Prostate gland (tissue), 2 donors: ENCODE data around the gene CR1. TPM values are rescaled to one million over a fixed set of nuclear protein-coding genes. Genes with fewer than 3 reads are reported as not detected.
"Not testable (repeated sequence)": the region's sequence is repeated elsewhere in the genome, so short reads cannot be mapped to it uniquely, and the experiment has no call there.

ENCODE experiments used
- DNase-seq: peaks from one replicate; pipeline ENCODE4 v3.0.0-alpha.2; 2019; ENCODE audit warnings: low spot score
- H3K27ac ChIP-seq, 2 donors: fragments of 200-600 bp; sonication (generic); 2 replicates each; pipeline ENCODE4 v1.5.1; 2017 to 2019
- H3K27me3 ChIP-seq: fragments of 200-600 bp; sonication (generic); replicated peaks from 2 replicates; pipeline ENCODE4 v1.5.1; 2019; ENCODE audit not compliant: insufficient read depth
- H3K36me3 ChIP-seq, 2 donors: fragments of 200-600 bp; sonication (generic); 1 replicate in 1 of 2; 2 replicates in 1 of 2; pipeline versions ENCODE4 v1.5.1 to v1.8.1; 2017 to 2019
- H3K4me1 ChIP-seq: fragments of 200-600 bp; sonication (generic); replicated peaks from 2 replicates; pipeline ENCODE4 v1.5.1; 2019
- H3K4me3 ChIP-seq, 2 donors: fragments of 200-600 bp; sonication (generic); 2 replicates each; pipeline ENCODE4 v1.5.1; 2017 to 2019
- H3K9me3 ChIP-seq: fragments of 200-600 bp; sonication (generic); 2 replicates; pipeline ENCODE4 v1.5.1; 2017
- CTCF ChIP-seq, 4 experiments: fragments of 200-600 bp in 2 of 4; fragments of 450-650 bp in 2 of 4; sonication (generic) in 2 of 4; IDR thresholded peaks; 1 replicate in 3 of 4; 2 replicates in 1 of 4; pipeline ENCODE4 v1.5.1; 2016 to 2019; ENCODE audit warnings: antibody characterized with exemption in 4 of 4, mild to moderate bottlenecking in 2 of 4, moderate library complexity in 2 of 4
- POLR2A ChIP-seq: fragments of 450-650 bp; IDR thresholded peaks from one replicate; pipeline ENCODE4 v1.6.1; 2016; ENCODE audit warnings: antibody characterized with exemption, mild to moderate bottlenecking
- POLR2AphosphoS5 ChIP-seq: sonication (generic); formaldehyde crosslinking; IDR thresholded peaks from one replicate; pipeline ENCODE4 v1.6.1; 2017; ENCODE audit warnings: antibody characterized with exemption
- WGBS: methylation state at CpG from one replicate; pipeline ENCODE4 v1.1.5; 2018; 5-methylcytosine and 5-hydroxymethylcytosine counted together
- intact Hi-C: fragments of 100-400 bp; cut with DNase I; formaldehyde crosslinking; loops from one replicate; pipeline ENCODE4 v1.14.2; 2022
- total RNA-seq, 2 donors: library from RNA; depleted of rRNA; stranded (reverse); fragments of >200 nt; gene quantifications; one replicate each; pipeline ENCODE4 v1.1.0, GENCODE V29; 2016

The CR1 gene
- total RNA-seq, 2 donors from 2014 or later = 0.14 to 3.8 TPM

GRCh38 chr1:207578796-207579435 lies 83.0 kb downstream of the CR1 start:
- H3K27me3 ChIP-seq = no peaks in the 10 kb centered on the region
- H3K36me3 ChIP-seq = no peaks in the 10 kb centered on the region
- no peak for TF ChIP-seq POLR2AphosphoS5
- no peak for TF ChIP-seq CTCF (IDR thresholded peaks at IDR 0.05)
- TF ChIP-seq POLR2A = no peak
- DNase-seq = no peak
- H3K9me3 ChIP-seq = no peaks in the 10 kb centered on the region
- H3K27ac ChIP-seq = no peak overlapping the region
- intact Hi-C loops = no loop called here
- WGBS = 61% methylated on average over 5 of the region's 5 CpGs
- H3K4me3 ChIP-seq = no peak overlapping the region
- H3K4me1 ChIP-seq = no peaks in the 10 kb centered on the region

- DNase-seq = peak; percentile 19
- no peaks in the 10 kb centered on the region for H3K9me3 ChIP-seq
- no peak overlapping the region for H3K27ac ChIP-seq
- TF ChIP-seq POLR2AphosphoS5 (no peak), CTCF (IDR thresholded peaks at IDR 0.05) (peak in 3 of 4 experiments; percentile 29 to 52 (median 48))
- no peaks in the 10 kb centered on the region for H3K4me1 ChIP-seq
- 9% methylated on average over 4 of the region's 4 CpGs for WGBS
- no peaks in the 10 kb centered on the region for H3K36me3 ChIP-seq
- H3K4me3 ChIP-seq = no peak overlapping the region
- intact Hi-C loops = no loop called here
- H3K27me3 ChIP-seq = no peaks in the 10 kb centered on the region
These were observed 83.5 kb downstream of the CR1 start for GRCh38 chr1:207579436-207579799.

- WGBS = 62% methylated on average over 8 of the region's 8 CpGs
These were observed 85.7 kb downstream of the CR1 start for GRCh38 chr1:207581496-207582153.

GRCh38 chr1:207589506-207589905 lies 93.5 kb downstream of the CR1 start:
- H3K9me3 ChIP-seq, H3K27me3 ChIP-seq, H3K4me3 ChIP-seq, DNase-seq, H3K4me1 ChIP-seq, H3K36me3 ChIP-seq, H3K27ac ChIP-seq, intact Hi-C loops: not testable (repeated sequence)
- WGBS = 79% methylated on average over 4 of the region's 4 CpGs

More at GRCh38 chr1:207581496-207582153, 85.7 kb downstream of the CR1 start:
- Histone ChIP-seq H3K4me3 (no peak overlapping the region), H3K36me3 (no peaks in the 10 kb centered on the region), H3K27me3 (no peaks in the 10 kb centered on the region), H3K27ac (no peak overlapping the region), H3K9me3 (no peaks in the 10 kb centered on the region), H3K4me1 (no peaks in the 10 kb centered on the region)
- DNase-seq = no peak
- TF ChIP-seq POLR2AphosphoS5 (no peak), CTCF (IDR thresholded peaks at IDR 0.05) (no peak), POLR2A (no peak)
- intact Hi-C loops = no loop called here

GRCh38 chr1:207591205-207591604 lies 95.2 kb downstream of the CR1 start:
- H3K9me3 ChIP-seq, H3K4me3 ChIP-seq, H3K27me3 ChIP-seq, H3K4me1 ChIP-seq, DNase-seq, H3K27ac ChIP-seq, H3K36me3 ChIP-seq, intact Hi-C loops: not testable (repeated sequence)
- WGBS = 26% methylated on average over 5 of the region's 5 CpGs

- 95% methylated on average over 4 of the region's 4 CpGs for WGBS
- intact Hi-C loops = not testable (repeated sequence)
These were observed 98.1 kb downstream of the CR1 start for GRCh38 chr1:207594095-207594494.

More at GRCh38 chr1:207594095-207594494, 98.1 kb downstream of the CR1 start:
- not testable (repeated sequence) for H3K4me1 ChIP-seq, DNase-seq, H3K27ac ChIP-seq, H3K36me3 ChIP-seq, H3K4me3 ChIP-seq, H3K27me3 ChIP-seq, H3K9me3 ChIP-seq
